SHP77 (cell line): Measurements from ENCODE around the gene ACSM2A.
"Not testable (repeated sequence)": the region's sequence is repeated elsewhere in the genome, so short reads cannot be mapped to it uniquely, and the experiment has no call there.

Source experiments
- DNase-seq, 2 experiments: peaks; one replicate each; lab custom pipeline; 2025; lab: John Stamatoyannopoulos, UW

The ACSM2A gene

GRCh38 chr16:20453633-20454032 is 2.3 kb downstream of the ACSM2A start:
- not testable (repeated sequence) for DNase-seq

GRCh38 chr16:20459227-20459626 is 7.9 kb downstream of the ACSM2A start:
- DNase-seq = not testable (repeated sequence)

- not testable (repeated sequence) for DNase-seq
These were observed 9.0 kb downstream of the ACSM2A start for GRCh38 chr16:20460313-20460712.

GRCh38 chr16:20468954-20469353 is 17.6 kb downstream of the ACSM2A start:
- not testable (repeated sequence) for DNase-seq

- DNase-seq = not testable (repeated sequence)
These were observed 18.6 kb downstream of the ACSM2A start for GRCh38 chr16:20469930-20470329.

DNA sequence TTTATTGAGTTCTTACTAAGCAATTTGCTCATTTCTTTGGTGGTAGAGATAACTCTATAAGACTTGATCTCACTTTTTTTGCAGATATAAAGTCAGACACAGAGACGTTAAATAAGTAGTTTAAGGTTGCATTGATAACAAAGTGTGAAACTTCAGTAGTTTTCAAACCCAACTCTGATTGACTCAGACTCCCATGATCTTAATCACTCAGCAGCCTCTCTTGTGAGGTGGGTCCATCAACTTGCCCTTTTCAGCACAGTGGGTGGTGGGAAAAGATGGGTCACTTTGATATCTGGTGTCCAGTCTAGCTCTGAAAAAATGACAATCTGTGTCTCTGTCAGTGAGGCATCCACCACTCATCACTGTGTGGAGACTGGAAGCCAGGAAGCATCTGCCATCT is 19.4 kb downstream of the ACSM2A start:
- not testable (repeated sequence) for DNase-seq

DNA sequence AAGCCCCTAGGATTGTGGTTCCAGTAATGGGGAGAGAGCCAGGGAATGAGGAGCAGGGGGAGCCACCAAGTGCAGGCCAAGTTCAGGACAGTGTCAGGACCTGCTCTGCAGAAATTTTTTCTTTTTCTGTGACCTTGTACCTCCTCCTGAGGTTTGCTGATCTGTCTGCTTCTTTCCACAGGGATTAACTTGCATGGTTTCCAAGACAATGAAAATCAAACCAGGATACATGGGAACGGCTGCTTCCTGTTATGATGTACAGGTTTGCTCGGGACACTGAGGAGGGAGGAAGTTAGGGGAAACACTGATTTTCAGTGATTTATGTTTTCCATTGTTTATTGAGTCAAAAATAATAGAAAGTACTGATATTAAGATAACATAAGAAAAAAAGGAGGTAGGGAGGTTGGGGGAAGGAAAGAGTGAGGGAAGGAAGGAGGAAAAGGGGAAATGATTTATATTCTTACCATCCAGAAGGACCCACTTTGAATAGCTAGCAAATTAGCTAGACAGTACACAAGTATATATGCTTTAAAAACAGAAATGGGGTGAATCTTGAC is 25.9 kb downstream of the ACSM2A start:
- not testable (repeated sequence) for DNase-seq

DNA sequence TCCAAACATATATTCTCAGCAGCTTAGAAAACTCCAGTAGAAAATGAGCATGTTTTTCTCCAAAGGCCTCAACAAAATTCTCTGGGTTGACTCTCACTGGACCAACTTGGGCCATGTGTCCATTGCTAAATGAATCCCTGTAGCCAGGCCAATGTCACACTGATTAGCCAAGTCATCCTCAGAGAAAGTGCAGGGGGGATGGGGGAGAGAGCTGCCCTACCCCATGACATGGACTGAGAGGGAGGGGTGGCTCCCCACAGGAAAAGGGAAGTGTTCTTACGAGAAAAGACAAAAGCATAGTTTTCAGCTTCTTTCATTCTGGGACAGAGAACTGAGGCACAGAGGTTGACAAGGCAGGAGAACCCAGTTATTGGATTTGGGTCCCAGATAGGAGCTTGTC is 32.7 kb downstream of the ACSM2A start:
- not testable (repeated sequence) for DNase-seq

DNA sequence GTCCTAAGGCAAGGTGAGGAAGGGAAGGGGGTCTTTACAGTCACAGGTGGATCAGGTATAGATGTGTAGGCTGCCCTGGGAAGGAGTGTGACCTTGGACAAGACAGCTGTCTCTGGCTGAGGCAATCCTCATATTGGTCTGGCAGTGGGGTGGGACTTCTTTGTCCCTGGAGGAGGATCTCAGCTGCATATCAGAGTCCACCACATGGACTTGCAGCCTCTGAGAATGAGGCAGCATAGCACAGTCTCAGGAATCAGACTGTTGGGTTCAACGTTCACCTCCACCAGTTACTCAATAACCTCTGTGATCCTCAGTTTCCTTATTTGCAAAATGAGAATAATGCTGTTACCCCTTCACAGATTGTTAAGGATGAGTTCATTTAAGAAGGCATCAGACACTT is 33.4 kb downstream of the ACSM2A start:
- DNase-seq = no peak

DNA sequence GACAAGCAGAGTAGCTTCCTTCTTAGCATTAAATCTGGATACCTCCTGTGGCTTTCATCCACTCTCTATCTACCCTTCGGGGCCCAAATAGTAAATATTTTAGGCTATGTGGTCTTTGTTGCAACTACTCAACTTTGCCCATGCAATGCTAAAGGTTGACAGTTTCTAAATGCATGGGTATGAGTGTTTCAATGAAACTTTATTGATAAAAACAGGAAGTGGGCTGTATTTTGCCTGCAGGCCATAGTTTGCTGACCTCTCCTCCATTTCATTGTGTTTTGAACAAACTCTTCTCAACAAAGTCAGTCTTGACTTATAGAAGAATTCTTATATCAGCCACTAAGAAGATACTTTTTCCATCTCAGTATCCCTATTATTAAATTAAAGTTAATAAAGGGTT is 34.1 kb downstream of the ACSM2A start:
- DNase-seq = no peak

DNA sequence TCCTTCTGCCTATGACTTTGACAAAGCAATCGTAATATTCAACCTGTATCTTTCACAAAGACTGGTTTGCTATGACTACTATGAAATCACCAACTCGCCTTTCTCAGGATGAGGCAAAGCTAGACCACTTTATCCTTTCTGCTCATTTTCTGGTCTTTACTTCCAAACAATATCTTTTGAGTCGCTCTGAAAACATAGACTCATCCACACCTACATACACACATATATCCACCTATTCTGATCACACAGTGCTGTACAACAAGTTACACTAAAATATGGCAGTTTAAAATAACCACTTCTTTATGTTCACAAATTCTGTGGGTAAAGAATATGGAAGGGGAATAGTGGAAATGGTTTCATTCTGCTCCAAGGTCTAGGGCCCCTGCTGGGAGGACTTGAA is 39.7 kb downstream of the ACSM2A start:
- DNase-seq = not testable (repeated sequence)

- not testable (repeated sequence) for DNase-seq
These were observed 40.1 kb downstream of the ACSM2A start for GRCh38 chr16:20491448-20491847.

DNA sequence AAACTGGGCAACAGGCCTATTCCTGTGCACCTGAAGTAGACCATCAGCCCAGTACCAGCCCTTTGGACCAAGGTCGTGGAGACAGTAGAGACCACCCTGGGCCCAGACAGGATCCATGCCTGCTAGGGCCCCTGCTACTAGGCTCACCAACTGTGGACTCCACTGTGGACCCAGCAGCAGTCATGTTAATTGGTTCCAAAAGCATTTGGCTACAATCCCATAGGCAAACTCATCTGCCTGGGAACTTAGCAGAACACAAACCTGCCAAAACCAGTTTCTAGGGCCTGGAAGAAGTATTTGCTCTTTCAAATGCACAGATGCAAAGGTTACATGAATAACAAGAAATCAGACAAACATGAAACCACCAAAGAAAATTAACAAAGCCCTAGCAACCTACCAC is 53.1 kb downstream of the ACSM2A start:
- no peak for DNase-seq

DNA sequence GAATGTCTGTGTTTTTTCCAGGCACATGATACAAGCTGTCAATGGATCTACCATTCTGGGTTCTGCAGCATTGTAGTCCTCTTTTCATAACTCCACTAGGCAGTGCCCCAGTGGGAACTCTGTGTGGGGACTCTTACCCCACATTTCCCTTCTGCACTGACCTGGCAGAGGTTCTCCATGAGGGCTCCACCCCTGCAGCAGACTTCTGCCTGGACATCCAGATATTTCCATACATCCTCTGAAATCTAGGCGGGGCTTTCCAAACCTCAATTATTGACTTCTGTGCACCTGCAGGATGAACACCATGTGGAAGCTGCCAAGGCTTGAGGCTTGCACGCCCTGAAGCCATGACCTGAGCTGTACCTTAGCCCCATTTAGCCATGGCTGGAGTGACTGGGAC is 56.0 kb downstream of the ACSM2A start:
- DNase-seq = no peak

- DNase-seq = no peak
These were observed 59.0 kb downstream of the ACSM2A start for GRCh38 chr16:20510323-20510722.

- no peak for DNase-seq
These were observed 64.4 kb downstream of the ACSM2A start for GRCh38 chr16:20515688-20516090.

DNA sequence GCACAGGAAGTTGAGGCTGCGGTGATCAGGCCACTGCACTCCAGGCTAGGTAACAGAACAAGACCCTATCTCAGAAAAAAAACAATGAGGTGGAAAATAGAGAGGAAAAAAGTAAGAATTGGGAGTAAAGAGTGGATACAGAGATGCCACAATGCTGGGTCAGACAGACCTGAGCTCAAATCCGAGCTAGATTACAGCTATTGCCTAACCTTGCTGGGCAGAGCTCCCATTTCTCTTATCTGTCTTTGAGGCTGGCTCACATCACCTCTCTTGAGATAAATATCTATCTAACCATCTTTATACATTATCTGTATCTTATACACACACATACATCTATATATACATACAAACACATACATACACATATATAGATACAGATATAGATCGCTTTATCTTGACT is 65.8 kb downstream of the ACSM2A start:
- no peak for DNase-seq

GRCh38 chr16:20519231-20519630 is 67.9 kb downstream of the ACSM2A start:
- DNase-seq = no peak

GRCh38 chr16:20520103-20520502 is 68.8 kb downstream of the ACSM2A start:
- DNase-seq = no peak

- DNase-seq = not testable (repeated sequence)
These were observed 80.5 kb downstream of the ACSM2A start for GRCh38 chr16:20531795-20532194.

DNA sequence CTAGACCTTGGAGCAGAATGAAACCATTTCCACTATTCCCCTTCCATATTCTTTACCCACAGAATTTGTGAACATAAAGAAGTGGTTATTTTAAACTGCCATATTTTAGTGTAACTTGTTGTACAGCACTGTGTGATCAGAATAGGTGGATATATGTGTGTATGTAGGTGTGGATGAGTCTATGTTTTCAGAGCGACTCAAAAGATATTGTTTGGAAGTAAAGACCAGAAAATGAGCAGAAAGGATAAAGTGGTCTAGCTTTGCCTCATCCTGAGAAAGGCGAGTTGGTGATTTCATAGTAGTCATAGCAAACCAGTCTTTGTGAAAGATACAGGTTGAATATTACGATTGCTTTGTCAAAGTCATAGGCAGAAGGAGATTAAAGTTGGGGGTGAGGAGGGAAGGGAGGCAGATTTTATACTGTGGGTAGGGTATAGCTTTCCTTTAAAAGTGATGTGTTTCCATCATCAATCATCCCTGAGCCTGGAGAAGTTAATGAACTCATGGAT is 81.0 kb downstream of the ACSM2A start:
- DNase-seq = not testable (repeated sequence)

- not testable (repeated sequence) for DNase-seq
These were observed 85.3 kb downstream of the ACSM2A start for GRCh38 chr16:20536669-20537068.
